Glutamatergic neuron (in vitro differentiated cells): ENCODE results near the gene AIMP1. TPM values are rescaled to one million over a fixed set of nuclear protein-coding genes. Genes with fewer than 3 reads are reported as not detected.
A peak's percentile ranks its signal among the peaks of the same experiment; 100 is the strongest.

ENCODE experiments used
- DNase-seq: peaks from one replicate; pipeline ENCODE4 v3.0.0; 2022
- H3K27ac Mint-ChIP-seq: one replicate; pipeline ENCODE4 v1.8.0; 2020; ENCODE audit warnings: mild to moderate bottlenecking, mixed read lengths, inconsistent platforms; ENCODE audit not compliant: unreplicated experiment
- H3K27me3 Mint-ChIP-seq: one replicate; pipeline ENCODE4 v1.8.0; 2020; ENCODE audit warnings: mild to moderate bottlenecking, moderate library complexity, mixed read lengths, inconsistent platforms; ENCODE audit not compliant: unreplicated experiment
- H3K36me3 Mint-ChIP-seq: one replicate; pipeline ENCODE4 v1.8.0; 2020; ENCODE audit warnings: mild to moderate bottlenecking, mixed read lengths, inconsistent platforms; ENCODE audit not compliant: unreplicated experiment
- H3K4me1 Mint-ChIP-seq: one replicate; pipeline ENCODE4 v1.8.0; 2020; ENCODE audit warnings: mild to moderate bottlenecking, low read depth, mixed read lengths, inconsistent platforms; ENCODE audit not compliant: unreplicated experiment
- H3K4me3 Mint-ChIP-seq: one replicate; pipeline ENCODE4 v1.8.0; 2020; ENCODE audit warnings: mild to moderate bottlenecking, mixed read lengths, inconsistent platforms; ENCODE audit not compliant: unreplicated experiment
- H3K9me3 Mint-ChIP-seq: one replicate; pipeline ENCODE4 v1.8.0; 2020; ENCODE audit warnings: mild to moderate bottlenecking, moderate library complexity, mixed read lengths, inconsistent platforms; ENCODE audit not compliant: unreplicated experiment
- CTCF ChIP-seq: fragments of 200-600 bp; sonication (generic); IDR thresholded peaks from one replicate; pipeline ENCODE4 v1.5.0; 2021; ENCODE audit not compliant: partially characterized antibody, unreplicated experiment
- total RNA-seq: library from RNA; stranded (reverse); fragmentation: NEBNext Ultra II Directional; extraction: Animal tissue kit (Norgen Biotek cat#: 25700); gene quantifications from one replicate; pipeline ENCODE4 v1.2.1, GENCODE V29; 2021; ENCODE audit not compliant: unreplicated experiment

AIMP1 gene
- total RNA-seq, 1 donor from 2014 or later = 30.2 TPM

- Mint-ChIP-seq H3K36me3 (no peaks in the 10 kb centered on the region), H3K4me1 (peaks cover 17% of the 10 kb centered on the region), H3K9me3 (peaks cover 5% of the 10 kb centered on the region), H3K27ac (peak overlapping the region; percentile 49), H3K27me3 (no peaks in the 10 kb centered on the region), H3K4me3 (no peak overlapping the region)
- DNase-seq = no peak
- no peak for TF ChIP-seq CTCF
Measured at GRCh38 chr4:106366026-106366425, 49.7 kb downstream of the AIMP1 start.

- Mint-ChIP-seq H3K27ac (no peak overlapping the region), H3K9me3 (peaks cover 5% of the 10 kb centered on the region), H3K4me3 (no peak overlapping the region), H3K36me3 (no peaks in the 10 kb centered on the region), H3K4me1 (peaks cover 15% of the 10 kb centered on the region), H3K27me3 (no peaks in the 10 kb centered on the region)
- TF ChIP-seq CTCF = no peak
- no peak for DNase-seq
Measured at GRCh38 chr4:106367072-106367471, 50.7 kb downstream of the AIMP1 start.

- peaks cover 5% of the 10 kb centered on the region for H3K9me3 Mint-ChIP-seq
- peaks cover 15% of the 10 kb centered on the region for H3K4me1 Mint-ChIP-seq
- DNase-seq = no peak
- no peak within 1 kb of the TSS for H3K27ac Mint-ChIP-seq
- no peaks in the 10 kb centered on the region for H3K27me3 Mint-ChIP-seq
- no peak within 1 kb of the TSS for H3K4me3 Mint-ChIP-seq
- no peaks in the 10 kb centered on the region for H3K36me3 Mint-ChIP-seq
- TF ChIP-seq CTCF = no peak
Measured at GRCh38 chr4:106368678-106369077, 52.3 kb downstream of the AIMP1 start, which contains the start of gene GIMD1. GIMD1 (minus strand) TSS chr4:106368778; CDS start chr4:106367435, 1,343 bp downstream.

GRCh38 chr4:106369456-106370060, 53.2 kb downstream of the AIMP1 start:
- TF ChIP-seq CTCF = peak; percentile 56
- H3K27ac Mint-ChIP-seq = no peak overlapping the region
- H3K36me3 Mint-ChIP-seq = no peaks in the 10 kb centered on the region
- peaks cover 8% of the 10 kb centered on the region for H3K4me1 Mint-ChIP-seq
- H3K4me3 Mint-ChIP-seq = no peak overlapping the region
- no peak for DNase-seq
- H3K27me3 Mint-ChIP-seq = no peaks in the 10 kb centered on the region
- H3K9me3 Mint-ChIP-seq = no peaks in the 10 kb centered on the region

GRCh38 chr4:106370214-106370613, 53.9 kb downstream of the AIMP1 start:
- no peak for TF ChIP-seq CTCF
- H3K27me3 Mint-ChIP-seq = no peaks in the 10 kb centered on the region
- H3K4me3 Mint-ChIP-seq = no peak overlapping the region
- peaks cover 5% of the 10 kb centered on the region for H3K4me1 Mint-ChIP-seq
- no peak overlapping the region for H3K27ac Mint-ChIP-seq
- DNase-seq = no peak
- H3K36me3 Mint-ChIP-seq = no peaks in the 10 kb centered on the region
- H3K9me3 Mint-ChIP-seq = no peaks in the 10 kb centered on the region
